Measurements from ENCODE around the gene NCAPG2.

The NCAPG2 gene

DNA sequence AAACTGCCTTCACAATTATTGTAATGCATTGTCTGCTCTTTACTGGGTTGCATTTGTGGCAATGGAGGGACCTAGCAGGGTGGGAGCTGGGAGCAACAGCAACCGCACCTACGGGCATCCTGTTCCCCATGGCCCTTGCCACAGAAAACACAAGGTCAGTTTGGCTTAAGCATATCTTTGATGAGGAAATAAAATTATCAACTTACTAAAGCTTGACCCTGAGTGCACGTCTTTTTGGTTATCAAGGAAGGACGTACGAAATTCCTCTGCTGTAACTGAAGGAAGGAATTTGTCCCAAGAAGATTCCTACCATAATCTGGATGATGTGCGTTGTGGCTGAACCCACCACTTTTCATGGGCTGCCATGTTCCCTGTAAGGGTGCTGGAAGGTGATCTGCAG is 97.0 kb downstream of the NCAPG2 start:
- H3K4me3 ChIP-seq (ENCODE audit: low read depth, low read length) = no peak overlapping the region
- TF ChIP-seq CTCF (IDR thresholded peaks at IDR 0.05; ENCODE audit: borderline replicate concordance, insufficient read depth, low read depth, low read length) = no peak

- H3K4me3 ChIP-seq (ENCODE audit: low read depth, low read length) = no peak overlapping the region
- no peak for TF ChIP-seq CTCF (IDR thresholded peaks at IDR 0.05; ENCODE audit: borderline replicate concordance, insufficient read depth, low read depth, low read length)
These were observed 97.8 kb downstream of the NCAPG2 start for GRCh38 chr7:158606671-158607424.

DNA sequence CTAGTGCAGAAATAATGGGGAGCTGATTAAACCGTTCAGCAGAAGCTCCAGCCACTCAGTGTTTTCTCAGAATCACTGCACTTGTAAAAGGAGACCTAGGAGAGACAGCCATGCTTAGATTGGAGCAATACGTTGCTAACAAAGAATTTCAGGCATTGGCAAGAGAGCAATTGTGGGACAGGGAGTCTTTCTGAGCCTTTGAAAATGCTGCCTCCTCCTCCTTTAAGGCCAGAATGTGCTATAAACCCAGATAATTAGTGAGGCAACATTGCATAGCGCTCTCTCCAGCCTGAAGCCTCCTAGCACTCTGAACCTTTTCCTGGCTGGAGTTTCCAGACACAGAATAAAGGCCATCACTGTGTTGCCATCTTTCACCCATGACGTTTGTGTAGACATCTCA is 98.5 kb downstream of the NCAPG2 start:
- no peak overlapping the region for H3K4me3 ChIP-seq (ENCODE audit: low read depth, low read length)
- TF ChIP-seq CTCF (IDR thresholded peaks at IDR 0.05; ENCODE audit: borderline replicate concordance, insufficient read depth, low read depth, low read length) = no peak

- TF ChIP-seq CTCF (IDR thresholded peaks at IDR 0.05; ENCODE audit: borderline replicate concordance, insufficient read depth, low read depth, low read length) = no peak
- no peak overlapping the region for H3K4me3 ChIP-seq (ENCODE audit: low read depth, low read length)
These were observed 100.5 kb downstream of the NCAPG2 start for GRCh38 chr7:158603773-158604755.

DNA sequence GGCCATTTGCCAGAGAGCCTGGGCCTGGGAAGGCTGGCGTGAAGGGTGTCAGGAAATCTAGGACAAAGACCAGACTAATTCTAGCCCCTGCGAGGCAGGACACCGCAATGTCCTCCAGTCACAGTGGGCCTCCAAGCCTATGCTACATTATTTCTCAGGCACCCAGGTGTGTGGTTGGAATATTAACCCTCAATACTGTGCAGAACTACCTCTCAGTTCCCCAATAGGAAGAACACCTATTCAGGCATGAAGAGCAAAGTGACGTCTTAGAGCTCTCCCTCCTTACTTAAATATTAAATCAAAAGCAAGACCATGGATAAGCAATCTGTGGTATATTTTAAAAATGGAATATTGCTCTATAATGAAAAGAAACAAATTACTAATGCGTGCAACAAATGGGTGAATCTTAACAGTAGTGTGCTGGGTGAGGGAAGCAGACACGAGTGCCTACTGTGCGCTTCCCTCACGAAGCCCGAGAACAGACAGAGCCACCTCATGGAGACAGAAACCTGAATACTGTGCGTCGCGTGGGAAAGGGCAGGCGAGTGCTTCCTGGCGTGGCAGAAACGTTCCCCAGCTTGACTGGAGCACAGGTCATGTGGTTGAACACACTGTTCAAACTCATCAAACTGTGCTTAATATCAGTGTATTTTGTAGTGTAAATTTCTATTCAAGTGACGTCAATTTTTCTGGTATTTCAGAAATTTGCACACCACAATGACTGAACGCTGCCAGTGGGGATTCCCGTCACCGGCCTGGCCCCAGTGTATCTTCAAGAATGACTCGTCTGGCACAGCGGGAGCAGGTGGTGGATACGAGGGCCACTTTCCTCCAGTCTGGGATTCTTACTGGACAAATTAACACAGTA is 101.5 kb downstream of the NCAPG2 start:
- H3K4me3 ChIP-seq (ENCODE audit: low read depth, low read length) = no peak overlapping the region
- TF ChIP-seq CTCF (IDR thresholded peaks at IDR 0.05; ENCODE audit: borderline replicate concordance, insufficient read depth, low read depth, low read length) = no peak

- H3K4me3 ChIP-seq (ENCODE audit: low read depth, low read length) = no peak overlapping the region
- no peak for TF ChIP-seq CTCF (IDR thresholded peaks at IDR 0.05; ENCODE audit: borderline replicate concordance, insufficient read depth, low read depth, low read length)
These were observed 102.6 kb downstream of the NCAPG2 start for GRCh38 chr7:158602041-158602440.

All from GM12875 (cell line).